CD14-positive monocyte (primary cell): ENCODE data around the gene CASP10. TPM values are rescaled to one million over a fixed set of nuclear protein-coding genes. Genes with fewer than 3 reads are reported as not detected.
A peak's percentile ranks its signal among the peaks of the same experiment; 100 is the strongest.

Experiments used
- DNase-seq, 3 donors: peaks; one replicate each; pipeline ENCODE4 v3.0.0-alpha.2; 2011 to 2022
- H2AFZ ChIP-seq: 2 replicates; pipeline ENCODE4 v1.6.0; 2012; ENCODE audit warnings: mild to moderate bottlenecking, low read depth, low read length, inconsistent platforms; ENCODE audit not compliant: insufficient read depth, poor library complexity, severe bottlenecking
- H3K27ac ChIP-seq, 2 donors: 1 replicate in 1 of 2; 2 replicates in 1 of 2; pipeline ENCODE4 v1.5.1; 2012 to 2013; ENCODE audit warnings: low read length in 2 of 2, control low read depth in 1 of 2, inconsistent platforms in 1 of 2, low read depth in 1 of 2, mild to moderate bottlenecking in 1 of 2
- H3K27me3 ChIP-seq, 2 donors: one replicate each; pipeline versions ENCODE4 v1.6.0 to v1.6.1; 2011 to 2013; ENCODE audit warnings: low read length in 2 of 2; ENCODE audit not compliant: control insufficient read depth in 2 of 2, insufficient read depth in 2 of 2
- H3K36me3 ChIP-seq, 2 donors: replicated peaks in 1 of 2; 1 replicate in 1 of 2; 2 replicates in 1 of 2; pipeline versions ENCODE4 v1.5.1 to v1.6.1; 2012 to 2013; ENCODE audit warnings: low read length in 2 of 2, control low read depth in 1 of 2, inconsistent platforms in 1 of 2, mild to moderate bottlenecking in 1 of 2; ENCODE audit not compliant: insufficient read depth in 2 of 2, control insufficient read depth in 1 of 2
- H3K4me1 ChIP-seq, 2 donors: 1 replicate in 1 of 2; 2 replicates in 1 of 2; pipeline versions ENCODE4 v1.5.1 to v1.6.1; 2012 to 2013; ENCODE audit warnings: low read length in 2 of 2, control low read depth in 1 of 2, inconsistent platforms in 1 of 2, mild to moderate bottlenecking in 1 of 2, moderate library complexity in 1 of 2; ENCODE audit not compliant: insufficient read depth in 2 of 2, control insufficient read depth in 1 of 2
- H3K4me2 ChIP-seq: replicated peaks from 2 replicates; pipeline ENCODE3; 2012; ENCODE audit warnings: low read length, moderate library complexity, mild to moderate bottlenecking; ENCODE audit not compliant: poor library complexity, severe bottlenecking; ENCODE audit errors: extremely low read depth
- H3K4me3 ChIP-seq, 3 experiments: fragments of 200-600 bp in 1 of 3; sonication (generic) in 1 of 3; replicated peaks in 1 of 3; 1 replicate in 2 of 3; 2 replicates in 1 of 3; pipeline ENCODE4 v1.5.1; 2011 to 2013; ENCODE audit warnings: low read length in 3 of 3, mild to moderate bottlenecking in 3 of 3, control low read depth in 2 of 3, low read depth in 2 of 3, inconsistent platforms in 1 of 3, moderate library complexity in 1 of 3
- H3K79me2 ChIP-seq: 2 replicates; pipeline ENCODE4 v1.6.0; 2012; ENCODE audit warnings: mild to moderate bottlenecking, control low read depth, inconsistent platforms, low read length, moderate library complexity; ENCODE audit not compliant: insufficient read depth
- H3K9ac ChIP-seq: 2 replicates; pipeline ENCODE4 v1.6.0; 2017; ENCODE audit warnings: low read length, mild to moderate bottlenecking; ENCODE audit not compliant: insufficient read depth, poor library complexity, severe bottlenecking
- H3K9me3 ChIP-seq, 2 donors: replicated peaks in 1 of 2; 1 replicate in 1 of 2; 2 replicates in 1 of 2; pipeline versions ENCODE4 v1.5.1 to v1.6.1; 2012 to 2013; ENCODE audit warnings: low read length in 2 of 2, control low read depth in 1 of 2; ENCODE audit not compliant: control insufficient read depth in 1 of 2, insufficient read depth in 1 of 2
- H4K20me1 ChIP-seq: 2 replicates; pipeline ENCODE4 v1.6.0; 2012; ENCODE audit warnings: mild to moderate bottlenecking, low read length, control low read depth, moderate library complexity; ENCODE audit not compliant: insufficient read depth
- H3K27ac Mint-ChIP-seq, 7 donors: one replicate each; pipeline ENCODE4 v1.8.0; 2020; ENCODE audit warnings: mild to moderate bottlenecking in 7 of 7, mixed read lengths in 7 of 7, moderate library complexity in 6 of 7, inconsistent platforms in 2 of 7
- H3K27me3 Mint-ChIP-seq, 3 donors: one replicate each; pipeline ENCODE4 v1.8.0; 2021 to 2022; ENCODE audit warnings: low read depth in 3 of 3, mild to moderate bottlenecking in 3 of 3, mixed read lengths in 3 of 3, moderate library complexity in 3 of 3, inconsistent platforms in 1 of 3
- H3K36me3 Mint-ChIP-seq, 2 donors: one replicate each; pipeline ENCODE4 v1.8.0; 2020; ENCODE audit warnings: mixed read lengths in 2 of 2, inconsistent platforms in 1 of 2, mild to moderate bottlenecking in 1 of 2
- H3K4me1 Mint-ChIP-seq: one replicate; pipeline ENCODE4 v1.8.0; 2020; ENCODE audit warnings: mild to moderate bottlenecking, mixed read lengths
- H3K4me3 Mint-ChIP-seq, 2 donors: one replicate each; pipeline ENCODE4 v1.8.0; 2020; ENCODE audit warnings: mild to moderate bottlenecking in 2 of 2, mixed read lengths in 2 of 2, moderate library complexity in 1 of 2
- H3K9me3 Mint-ChIP-seq, 7 donors: one replicate each; pipeline ENCODE4 v1.8.0; 2020 to 2022; ENCODE audit warnings: mixed read lengths in 7 of 7, mild to moderate bottlenecking in 6 of 7, moderate library complexity in 6 of 7, inconsistent platforms in 2 of 7
- CTCF ChIP-seq: fragments of 200-600 bp; IDR thresholded peaks from one replicate; pipeline ENCODE4 v1.8.0; 2022; ENCODE audit warnings: antibody characterized with exemption, mild to moderate bottlenecking
- WGBS: methylation state at CpG from one replicate; pipeline ENCODE4 v1.1.5; 2013; ENCODE audit warnings: missing lambda C conversion rate; ENCODE audit not compliant: insufficient coverage; 5-methylcytosine and 5-hydroxymethylcytosine counted together
- intact Hi-C, 2 donors: fragments of 100-400 bp; cut with micrococcal nuclease; formaldehyde crosslinking; loops; one replicate each; pipeline versions ENCODE4 v1.15.0 to v1.15.1; 2023
- polyA plus RNA-seq, 3 donors: library from polyadenylated mRNA; depleted of rRNA in 1 of 3; unstranded in 2 of 3; stranded (reverse) in 1 of 3; fragments of 300-500 nt in 2 of 3; fragments of >200 nt in 1 of 3; fragmentation: Illumina TruSeq in 2 of 3; gene quantifications; 1 replicate in 2 of 3; 2 replicates in 1 of 3; pipeline ENCODE4 v1.2.3, GENCODE V29; 2012 to 2021

CASP10 gene
- polyA plus RNA-seq, 3 donors: 17.7 to 23.3 (median 18.9) TPM

- Histone ChIP-seq H3K27ac (no peak overlapping the region), H3K36me3 (no peaks in the 10 kb centered on the region), H3K4me2 (no peak overlapping the region), H3K9ac (no peak overlapping the region), H3K79me2 (peaks cover 11% of the 10 kb centered on the region), H3K4me3 (no peak overlapping the region), H4K20me1 (no peaks in the 10 kb centered on the region), H2AFZ (no peak overlapping the region), H3K4me1 (peaks cover 30 to 41% of the 10 kb centered on the region in 2 donors), H3K9me3 (no peaks in the 10 kb centered on the region), H3K27me3 (no peaks in the 10 kb centered on the region)
- H3K9me3 Mint-ChIP-seq: no peaks in the 10 kb centered on the region
- DNase-seq: no peak
- 95% methylated on average over 5 of the region's 6 CpGs for WGBS
- intact Hi-C loops: no loop called here
- H3K4me1 Mint-ChIP-seq: peaks cover 41% of the 10 kb centered on the region
- peaks cover 0 to 6% (median 0%) of the 10 kb centered on the region in 3 donors for H3K27me3 Mint-ChIP-seq
- peak overlapping the region in 2 of 7 donors; percentile 23 to 62 for H3K27ac Mint-ChIP-seq
- TF ChIP-seq CTCF: no peak
- H3K36me3 Mint-ChIP-seq: peaks cover 3 to 5% of the 10 kb centered on the region in 2 donors
- no peak overlapping the region for H3K4me3 Mint-ChIP-seq
These were observed 65.4 kb downstream of the CASP10 start for GRCh38 chr2:201248288-201248844.

GRCh38 chr2:201249889-201250288 is 66.9 kb downstream of the CASP10 start:
- Mint-ChIP-seq H3K4me3 (no peak overlapping the region), H3K9me3 (no peaks in the 10 kb centered on the region), H3K4me1 (peaks cover 47% of the 10 kb centered on the region), H3K27me3 (peaks cover 0 to 4% (median 0%) of the 10 kb centered on the region in 3 donors), H3K36me3 (peaks cover 5 to 6% of the 10 kb centered on the region in 2 donors), H3K27ac (no peak overlapping the region)
- no peak overlapping the region for H3K27ac ChIP-seq
- H3K36me3 ChIP-seq: no peaks in the 10 kb centered on the region
- H3K4me3 ChIP-seq: no peak overlapping the region
- H2AFZ ChIP-seq: no peak overlapping the region
- H3K27me3 ChIP-seq: no peaks in the 10 kb centered on the region
- no peak for TF ChIP-seq CTCF
- H3K79me2 ChIP-seq: peaks cover 12% of the 10 kb centered on the region
- DNase-seq: no peak
- H3K4me2 ChIP-seq: no peak overlapping the region
- no peaks in the 10 kb centered on the region for H3K9me3 ChIP-seq
- no peak overlapping the region for H3K9ac ChIP-seq
- WGBS: no CpG with 5 or more reads among the region's 2 CpGs
- intact Hi-C loops: no loop called here
- H3K4me1 ChIP-seq: peaks cover 42 to 50% of the 10 kb centered on the region in 2 donors
- no peaks in the 10 kb centered on the region for H4K20me1 ChIP-seq
